GM12878 (cell line): ENCODE results near the gene HOXA10.

Source experiments
- CBX3 ChIP-seq: fragments of 200-600 bp; sonication (generic); IDR thresholded peaks from 2 replicates; pipeline ENCODE4 v1.6.1; 2016; ENCODE audit warnings: low read depth, borderline replicate concordance
- CTCF ChIP-seq, 3 experiments: IDR thresholded peaks in 2 of 3; conservative IDR thresholded peaks in 1 of 3; 2 replicates each; pipeline ENCODE4 v1.5.1; 2011; ENCODE audit warnings: low read depth in 3 of 3, low read length in 3 of 3, mild to moderate bottlenecking in 3 of 3, control low read depth in 2 of 3, moderate library complexity in 2 of 3, inconsistent platforms in 1 of 3, mixed read lengths in 1 of 3; ENCODE audit not compliant: control insufficient read depth in 2 of 3, insufficient read depth in 1 of 3; ENCODE audit errors: extremely low read depth in 1 of 3
- EP300 ChIP-seq, 2 experiments: fragments of 150-350 bp in 1 of 2; IDR thresholded peaks; 2 replicates each; pipeline ENCODE4 v1.6.1; 2011 to 2012; ENCODE audit warnings: low read depth in 2 of 2, low read length in 2 of 2, borderline replicate concordance in 1 of 2, improper control_type of control experiment in 1 of 2, inconsistent platforms in 1 of 2; ENCODE audit not compliant: control insufficient read depth in 1 of 2
- RAD21 ChIP-seq: IDR thresholded peaks from 2 replicates; pipeline ENCODE4 v1.6.1; 2011; ENCODE audit warnings: mild to moderate bottlenecking, low read depth, low read length, moderate library complexity; ENCODE audit not compliant: insufficient read depth
- RFX5 ChIP-seq: IDR thresholded peaks from 2 replicates; pipeline ENCODE4 v1.6.1; 2011; ENCODE audit warnings: low read depth, low read length, improper control_type of control experiment
- SMARCA5 ChIP-seq: fragments of 450-650 bp; IDR thresholded peaks from 2 replicates; pipeline ENCODE4 v1.6.1; 2017; ENCODE audit warnings: mild to moderate bottlenecking
- STAT3 ChIP-seq: IDR thresholded peaks from 2 replicates; pipeline ENCODE4 v1.6.1; 2011; ENCODE audit warnings: low read depth, low read length, improper control_type of control experiment
- SUZ12 ChIP-seq: fragments of 200-600 bp; sonication (generic); IDR thresholded peaks from one replicate; pipeline ENCODE4 v1.6.1; 2018; ENCODE audit warnings: antibody characterized with exemption, mild to moderate bottlenecking; ENCODE audit not compliant: unreplicated experiment
- TBL1XR1 ChIP-seq: IDR thresholded peaks from 2 replicates; pipeline ENCODE4 v1.6.1; 2012; ENCODE audit warnings: low read depth, low read length, improper control_type of control experiment

- TF ChIP-seq SUZ12 (no peak), RFX5 (no peak), SMARCA5 (no peak), CBX3 (no peak), STAT3 (no peak), EP300 (IDR thresholded peaks at IDR 0.05; ENCODE audit: borderline replicate concordance in 1 of 2, control insufficient read depth in 1 of 2, low read depth in 2 of 2, low read length in 2 of 2) (no peak), TBL1XR1 (no peak), RAD21 (no peak), CTCF (IDR thresholded peaks at IDR 0.05 in 2 of 3, conservative IDR thresholded peaks at IDR 0.05 in 1 of 3; ENCODE audit: control insufficient read depth in 2 of 3, extremely low read depth in 1 of 3, insufficient read depth in 1 of 3, low read depth in 3 of 3, low read length in 3 of 3) (no peak)
Observed at GRCh38 chr7:27160145-27160545, 14.0 kb downstream of the HOXA10 start.
